22Rv1 (cell line): ENCODE results near the gene PDHX.

Source experiments
- H3K27ac ChIP-seq: fragments of 450-650 bp; 2 replicates; pipeline ENCODE4 v1.5.1; 2017
- ZFX ChIP-seq: fragments of 450-650 bp; IDR thresholded peaks from 2 replicates; pipeline ENCODE4 v1.6.1; 2017; ENCODE audit warnings: antibody characterized with exemption, borderline replicate concordance
- TF ChIP-seq, protein P1 (sequence below): fragments of 450-650 bp; IDR thresholded peaks from 2 replicates; pipeline ENCODE4 v1.5.1; 2017; ENCODE audit warnings: mild to moderate bottlenecking

Gene PDHX

DNA sequence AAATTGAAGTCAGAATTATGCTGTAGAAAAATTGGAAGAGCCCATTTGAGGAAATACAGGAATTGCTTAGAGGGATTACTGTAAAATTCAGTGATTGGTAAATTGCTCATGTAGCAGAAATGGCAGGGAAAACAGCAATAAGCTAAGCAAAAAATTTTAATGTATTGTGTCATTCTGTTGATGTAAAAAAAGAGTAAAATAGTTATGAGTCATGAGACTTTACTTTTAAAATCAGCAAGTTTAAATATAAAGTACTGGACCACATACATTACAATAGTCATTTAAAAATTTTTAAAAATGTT lies 10.4 kb downstream of the PDHX start:
- H3K27ac ChIP-seq: no peak overlapping the region
- TF ChIP-seq, protein P1, sequence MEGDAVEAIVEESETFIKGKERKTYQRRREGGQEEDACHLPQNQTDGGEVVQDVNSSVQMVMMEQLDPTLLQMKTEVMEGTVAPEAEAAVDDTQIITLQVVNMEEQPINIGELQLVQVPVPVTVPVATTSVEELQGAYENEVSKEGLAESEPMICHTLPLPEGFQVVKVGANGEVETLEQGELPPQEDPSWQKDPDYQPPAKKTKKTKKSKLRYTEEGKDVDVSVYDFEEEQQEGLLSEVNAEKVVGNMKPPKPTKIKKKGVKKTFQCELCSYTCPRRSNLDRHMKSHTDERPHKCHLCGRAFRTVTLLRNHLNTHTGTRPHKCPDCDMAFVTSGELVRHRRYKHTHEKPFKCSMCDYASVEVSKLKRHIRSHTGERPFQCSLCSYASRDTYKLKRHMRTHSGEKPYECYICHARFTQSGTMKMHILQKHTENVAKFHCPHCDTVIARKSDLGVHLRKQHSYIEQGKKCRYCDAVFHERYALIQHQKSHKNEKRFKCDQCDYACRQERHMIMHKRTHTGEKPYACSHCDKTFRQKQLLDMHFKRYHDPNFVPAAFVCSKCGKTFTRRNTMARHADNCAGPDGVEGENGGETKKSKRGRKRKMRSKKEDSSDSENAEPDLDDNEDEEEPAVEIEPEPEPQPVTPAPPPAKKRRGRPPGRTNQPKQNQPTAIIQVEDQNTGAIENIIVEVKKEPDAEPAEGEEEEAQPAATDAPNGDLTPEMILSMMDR: no peak
- no peak for TF ChIP-seq ZFX

DNA sequence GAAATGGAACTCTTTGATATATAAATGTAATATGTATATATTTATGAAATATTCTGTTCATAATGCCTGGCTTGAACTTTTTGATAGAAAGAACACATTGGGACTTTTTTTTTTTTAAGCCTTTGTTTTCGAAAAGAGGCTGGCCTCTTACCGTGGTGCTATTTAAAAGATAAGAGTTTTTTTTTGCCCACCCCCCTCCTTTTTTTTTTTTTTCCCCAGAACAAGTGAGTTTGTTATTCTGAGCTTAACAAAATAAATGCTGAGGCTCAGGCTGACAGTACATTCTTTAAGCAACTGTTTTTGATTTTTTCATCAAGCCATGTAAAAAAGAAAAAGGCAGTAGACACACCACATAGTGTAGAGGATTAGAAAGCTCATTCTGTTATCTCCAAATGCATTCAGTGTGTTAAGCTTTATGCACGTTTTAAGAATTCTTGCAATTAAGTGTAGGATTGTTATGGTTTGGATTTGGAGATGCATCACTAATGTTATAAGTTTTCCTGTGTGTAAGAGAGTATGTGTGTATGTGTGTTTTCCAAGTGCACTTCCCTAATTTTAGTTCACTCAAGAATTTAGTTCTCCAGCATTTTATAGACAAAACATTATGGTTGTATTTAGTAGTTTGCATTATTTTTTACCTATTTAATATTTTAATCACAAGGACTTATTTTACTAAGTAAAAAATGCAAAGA lies 12.0 kb downstream of the PDHX start:
- H3K27ac ChIP-seq: no peak overlapping the region
- TF ChIP-seq, protein P1: no peak
- no peak for TF ChIP-seq ZFX

DNA sequence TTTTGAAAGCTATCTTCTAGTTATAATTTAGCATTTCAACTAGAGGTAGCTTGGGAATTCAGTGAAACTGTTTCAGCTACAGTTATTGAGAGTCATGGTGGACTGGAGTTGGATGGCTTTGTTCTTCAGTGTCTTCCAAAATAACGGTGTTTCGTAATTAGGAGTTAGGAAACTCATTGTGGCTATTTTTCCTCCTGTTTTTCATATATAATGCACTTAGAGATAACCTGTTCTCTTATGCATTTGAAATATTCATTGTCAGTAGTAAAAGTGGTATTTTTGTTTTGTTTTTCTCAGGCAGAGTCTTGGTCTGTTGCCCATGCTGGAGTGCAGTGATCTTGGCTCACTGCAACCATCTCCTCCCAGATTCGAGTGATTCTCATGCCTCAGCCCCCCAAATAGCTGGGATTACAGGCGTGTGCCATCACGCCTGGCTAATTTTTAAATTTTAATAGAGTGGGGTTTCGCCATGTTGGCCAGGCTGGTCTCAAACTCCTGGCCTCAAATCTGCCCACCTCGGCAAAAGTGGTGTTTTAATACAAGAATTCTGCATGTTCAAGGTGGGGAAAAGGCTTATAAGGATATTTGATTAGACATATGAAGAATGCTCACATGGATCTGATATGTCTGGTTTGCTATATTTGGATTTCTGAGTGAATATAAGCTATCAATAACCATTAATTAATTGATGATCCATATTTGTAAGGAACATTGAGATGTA lies 12.7 kb downstream of the PDHX start:
- TF ChIP-seq, protein P1: no peak
- TF ChIP-seq ZFX: no peak
- no peak overlapping the region for H3K27ac ChIP-seq

DNA sequence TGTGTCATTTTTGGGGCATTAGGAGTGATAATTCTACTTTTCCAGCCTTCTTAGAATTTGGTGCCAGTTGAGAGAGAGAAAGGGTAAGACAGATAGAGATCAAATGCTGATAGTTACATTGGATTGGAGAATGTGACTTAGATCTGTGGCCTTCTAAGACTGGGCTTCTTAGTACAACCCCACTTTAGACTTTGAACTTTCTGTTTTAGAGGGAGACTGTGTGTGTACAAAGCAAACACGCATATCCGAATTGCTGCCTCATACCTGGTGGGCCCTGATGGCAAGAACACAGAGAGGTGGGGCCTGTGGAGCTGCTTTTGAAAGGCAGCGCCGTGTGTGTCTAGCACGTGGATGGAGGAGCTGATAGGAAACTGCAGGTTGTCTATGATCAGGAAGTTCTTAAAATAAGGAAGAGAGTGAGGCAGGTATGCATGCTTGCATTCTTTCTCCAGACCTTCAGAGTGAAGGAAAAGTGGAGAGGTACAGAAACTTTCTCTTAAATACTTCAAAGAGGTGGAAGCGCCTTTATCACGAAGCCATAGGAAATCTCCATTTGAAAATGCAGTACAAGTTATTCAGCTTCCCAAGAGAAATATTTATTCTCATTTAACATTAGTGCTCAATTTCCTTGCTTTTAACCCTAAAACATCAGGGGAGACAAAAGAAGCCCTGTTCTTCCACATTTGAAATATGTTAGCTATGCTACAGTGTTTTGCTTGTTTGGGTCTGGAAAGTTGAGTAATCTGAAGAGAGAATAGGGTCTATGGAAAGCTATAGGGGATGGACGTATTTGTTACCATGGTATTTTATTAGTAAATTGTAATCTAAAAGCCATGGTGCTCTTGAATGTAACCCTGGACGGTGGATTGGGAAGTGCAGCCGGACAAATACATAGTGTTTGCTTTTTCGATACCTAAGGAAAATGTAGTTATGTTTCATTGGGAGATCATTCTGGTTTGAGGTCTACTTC lies 13.7 kb downstream of the PDHX start:
- H3K27ac ChIP-seq: no peak overlapping the region
- TF ChIP-seq, protein P1: no peak
- TF ChIP-seq ZFX: no peak

DNA sequence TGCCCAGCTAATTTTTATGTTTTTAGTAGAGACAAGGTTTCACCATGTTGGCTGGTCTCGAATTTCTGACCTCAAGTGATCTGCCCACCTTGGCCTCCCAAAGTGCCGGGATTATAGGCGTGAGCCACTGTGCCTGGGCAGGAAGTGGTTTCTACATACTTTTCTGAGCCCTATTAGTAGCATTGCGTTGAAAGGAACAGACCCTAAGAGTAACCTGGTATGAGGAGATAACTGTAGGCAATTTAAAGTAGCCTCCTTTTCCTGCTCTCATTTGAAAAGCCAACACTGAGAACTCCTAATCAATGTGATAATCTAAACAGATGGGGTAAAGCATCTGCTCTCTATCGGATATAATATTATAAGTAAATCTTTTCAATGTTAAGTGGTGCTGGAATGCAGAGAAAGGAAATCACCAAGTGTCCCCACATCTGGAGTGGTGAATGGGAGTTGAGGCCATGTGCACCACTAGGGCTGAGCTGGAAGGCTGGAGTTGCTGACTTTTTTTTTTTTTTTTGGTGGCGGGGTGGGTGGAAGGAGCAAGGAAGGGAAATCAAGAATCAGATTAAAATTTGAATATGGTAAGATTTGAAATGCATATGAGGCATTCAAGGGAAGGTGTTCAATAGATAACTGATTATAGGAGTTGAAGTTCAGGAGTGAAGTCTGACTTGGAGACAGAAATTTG lies 20.7 kb downstream of the PDHX start:
- H3K27ac ChIP-seq: no peak overlapping the region
- no peak for TF ChIP-seq ZFX
- TF ChIP-seq, protein P1: no peak

DNA sequence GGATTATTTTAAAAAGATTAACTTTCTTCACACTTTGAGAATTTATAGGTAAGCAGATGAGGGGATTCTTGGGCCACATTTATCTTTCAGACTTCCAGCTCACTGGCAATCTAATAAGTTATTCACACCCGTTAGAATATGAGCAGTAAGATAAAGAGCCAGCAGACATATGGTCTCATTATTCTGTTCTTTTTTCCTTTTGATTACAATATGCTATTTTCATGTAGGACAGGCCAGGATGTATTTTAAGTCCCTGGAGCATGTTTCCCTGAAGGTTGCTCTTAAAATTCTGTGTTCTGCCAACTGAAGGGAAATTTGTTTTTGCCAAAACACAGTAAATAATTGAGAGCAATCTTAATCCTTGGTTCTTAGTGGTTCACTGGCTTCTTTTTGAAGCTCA lies 22.2 kb downstream of the PDHX start:
- no peak overlapping the region for H3K27ac ChIP-seq
- TF ChIP-seq, protein P1: no peak
- no peak for TF ChIP-seq ZFX
